ENCODE measurements around the gene GOT2. TPM values are rescaled to one million over a fixed set of nuclear protein-coding genes. Genes with fewer than 3 reads are reported as not detected.

GOT2 gene
- total RNA-seq, 4 donors from 2014 or later: 135 to 253 (median 195) TPM

DNA sequence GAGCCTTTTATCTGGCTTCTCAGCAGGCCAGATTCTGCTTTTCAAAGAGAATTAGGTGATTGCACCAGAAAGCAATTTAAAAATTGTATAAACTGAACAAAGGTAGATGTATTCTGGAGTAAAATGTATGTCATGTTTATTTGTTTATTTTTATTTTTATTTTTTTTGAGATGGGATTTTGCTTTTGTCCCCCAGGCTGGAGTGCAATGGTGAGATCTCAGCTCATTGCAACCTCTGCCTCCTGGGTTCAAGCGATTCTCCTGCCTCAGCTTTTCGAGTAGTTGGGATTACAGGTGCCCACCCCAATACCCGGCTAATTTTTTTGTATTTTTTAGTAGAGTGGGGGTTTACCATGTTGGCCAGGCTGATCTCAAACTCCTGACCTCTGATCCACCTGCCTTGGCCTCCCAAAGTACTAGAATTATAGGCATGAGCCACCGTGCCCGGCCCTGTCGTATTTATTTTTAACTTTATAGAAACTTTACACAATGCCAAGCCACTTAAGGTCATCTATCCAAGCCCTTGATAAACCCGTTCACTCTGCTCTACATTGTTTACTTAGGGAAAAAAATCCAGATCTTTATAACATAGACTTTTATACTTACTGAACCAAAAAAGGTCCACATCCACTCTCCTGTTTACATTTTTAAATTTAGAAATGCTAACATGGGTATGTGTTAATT, 22.7 kb upstream of the GOT2 start:
- Histone ChIP-seq H3K27me3 (no peaks in the 10 kb centered on the region), H3K27ac (no peak overlapping the region), H3K36me3 (no peaks in the 10 kb centered on the region), H3K4me3 (no peak overlapping the region), H3K4me1 (peaks cover 0 to 3% of the 10 kb centered on the region in 2 donors), H3K9me3 (no peaks in the 10 kb centered on the region)
- no peak for ATAC-seq
- DNase-seq: no peak
- TF ChIP-seq, protein P1, sequence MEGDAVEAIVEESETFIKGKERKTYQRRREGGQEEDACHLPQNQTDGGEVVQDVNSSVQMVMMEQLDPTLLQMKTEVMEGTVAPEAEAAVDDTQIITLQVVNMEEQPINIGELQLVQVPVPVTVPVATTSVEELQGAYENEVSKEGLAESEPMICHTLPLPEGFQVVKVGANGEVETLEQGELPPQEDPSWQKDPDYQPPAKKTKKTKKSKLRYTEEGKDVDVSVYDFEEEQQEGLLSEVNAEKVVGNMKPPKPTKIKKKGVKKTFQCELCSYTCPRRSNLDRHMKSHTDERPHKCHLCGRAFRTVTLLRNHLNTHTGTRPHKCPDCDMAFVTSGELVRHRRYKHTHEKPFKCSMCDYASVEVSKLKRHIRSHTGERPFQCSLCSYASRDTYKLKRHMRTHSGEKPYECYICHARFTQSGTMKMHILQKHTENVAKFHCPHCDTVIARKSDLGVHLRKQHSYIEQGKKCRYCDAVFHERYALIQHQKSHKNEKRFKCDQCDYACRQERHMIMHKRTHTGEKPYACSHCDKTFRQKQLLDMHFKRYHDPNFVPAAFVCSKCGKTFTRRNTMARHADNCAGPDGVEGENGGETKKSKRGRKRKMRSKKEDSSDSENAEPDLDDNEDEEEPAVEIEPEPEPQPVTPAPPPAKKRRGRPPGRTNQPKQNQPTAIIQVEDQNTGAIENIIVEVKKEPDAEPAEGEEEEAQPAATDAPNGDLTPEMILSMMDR (IDR thresholded peaks at IDR 0.05 in 4 of 5, conservative IDR thresholded peaks at IDR 0.05 in 1 of 5): no peak
- no peak for TF ChIP-seq POLR2A (IDR thresholded peaks at IDR 0.05)
- intact Hi-C loops (cut with DNase I; ENCODE audit: low total_unique reads) (loop anchor here (1.0 to 5.0 kb wide), 3 partner anchors 77 to 420 kb away; no protein-coding TSS in a partner anchor), in situ Hi-C loops (cut with MboI; ENCODE audit: low sequenced_read_pairs in 4 of 4) (loop anchor here in 3 of 4 donors (10.0 to 25.0 kb wide), 2 partner anchors 72 to 419 kb away; partner anchors contain the start of gene SLC38A7 (in 1 of the 3))

GRCh38 chr16:58755989-58756649, 22.0 kb upstream of the GOT2 start:
- DNase-seq (peak; percentile 48 to 62), ATAC-seq (peak; percentile 89 to 94)
- Histone ChIP-seq H3K9me3 (no peaks in the 10 kb centered on the region), H3K36me3 (no peaks in the 10 kb centered on the region), H3K4me1 (peaks cover 0 to 3% of the 10 kb centered on the region in 2 donors), H3K27ac (no peak overlapping the region), H3K4me3 (no peak overlapping the region), H3K27me3 (no peaks in the 10 kb centered on the region)
- intact Hi-C loops (cut with DNase I; ENCODE audit: low total_unique reads): loop anchor here (1.0 to 5.0 kb wide), 3 partner anchors 77 to 420 kb away; no protein-coding TSS in a partner anchor
- in situ Hi-C loops (cut with MboI; ENCODE audit: low sequenced_read_pairs in 4 of 4): loop anchor here in 3 of 4 donors (10.0 to 25.0 kb wide), 2 partner anchors 71 to 419 kb away; partner anchors contain the start of gene SLC38A7 (in 1 of the 3)
- TF ChIP-seq, protein P1 (IDR thresholded peaks at IDR 0.05 in 4 of 5, conservative IDR thresholded peaks at IDR 0.05 in 1 of 5): peak; percentile 48 to 71 (median 64)
- TF ChIP-seq POLR2A (IDR thresholded peaks at IDR 0.05): no peak

DNA sequence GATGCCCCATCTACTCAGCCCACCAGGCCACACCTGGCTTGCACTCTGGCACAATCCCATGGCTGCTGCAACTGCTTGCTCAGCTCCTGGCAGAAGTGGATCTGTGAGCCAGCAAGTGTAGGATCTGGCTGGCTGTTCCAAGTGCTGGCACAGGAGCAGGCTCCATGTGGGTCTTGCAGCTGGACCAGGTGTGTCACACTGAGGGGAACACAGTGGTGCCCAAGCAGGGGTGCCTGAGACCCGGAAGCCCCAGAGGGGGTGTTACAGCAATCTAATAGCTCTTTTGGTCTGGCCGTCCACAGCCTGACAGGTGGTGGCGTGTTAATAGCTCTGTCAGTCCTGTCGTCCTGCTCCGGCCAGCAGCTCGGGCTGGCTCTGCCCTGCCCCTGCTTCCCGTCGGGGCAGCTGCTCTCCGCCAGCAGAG, 19.6 kb upstream of the GOT2 start:
- DNase-seq (peak in 1 of 2 donors; percentile 35), ATAC-seq (peak; percentile 40 to 49)
- in situ Hi-C loops (cut with MboI; ENCODE audit: low sequenced_read_pairs in 4 of 4) (loop anchor here in 3 of 4 donors (10.0 to 25.0 kb wide), 2 partner anchors 69 to 416 kb away; partner anchors contain the start of gene SLC38A7 (in 1 of the 3)), intact Hi-C loops (cut with DNase I; ENCODE audit: low total_unique reads) (no loop called here)
- TF ChIP-seq POLR2A (IDR thresholded peaks at IDR 0.05): no peak
- TF ChIP-seq, protein P1 (IDR thresholded peaks at IDR 0.05 in 4 of 5, conservative IDR thresholded peaks at IDR 0.05 in 1 of 5): no peak
- Histone ChIP-seq H3K4me3 (no peak overlapping the region), H3K4me1 (peaks cover 0 to 3% of the 10 kb centered on the region in 2 donors), H3K27ac (peak overlapping the region in 1 of 4 donors; percentile 40), H3K36me3 (no peaks in the 10 kb centered on the region), H3K27me3 (no peaks in the 10 kb centered on the region), H3K9me3 (no peaks in the 10 kb centered on the region)

DNA sequence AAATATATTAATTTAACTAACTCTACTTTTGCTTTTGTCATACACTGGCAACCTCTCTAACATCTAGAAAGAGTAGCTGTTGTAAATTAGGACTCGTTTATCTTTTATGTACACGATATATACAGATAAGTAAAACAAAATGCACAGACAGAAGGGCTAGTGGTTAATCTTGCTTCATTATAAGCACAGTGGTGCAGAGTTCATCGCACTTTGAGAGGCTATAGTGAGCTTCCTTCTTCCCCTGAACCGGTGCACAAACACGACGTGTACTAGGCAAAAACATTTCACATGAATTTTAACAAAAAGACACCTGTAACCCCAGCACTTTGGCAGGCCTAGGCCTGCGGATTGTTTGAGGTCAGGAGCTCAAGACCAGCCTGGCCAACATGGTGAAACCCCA, 10.4 kb upstream of the GOT2 start:
- Histone ChIP-seq H3K27ac (no peak overlapping the region), H3K36me3 (no peaks in the 10 kb centered on the region), H3K27me3 (no peaks in the 10 kb centered on the region), H3K4me3 (no peak overlapping the region), H3K9me3 (no peaks in the 10 kb centered on the region), H3K4me1 (no peaks in the 10 kb centered on the region)
- TF ChIP-seq, protein P1 (IDR thresholded peaks at IDR 0.05 in 4 of 5, conservative IDR thresholded peaks at IDR 0.05 in 1 of 5): no peak
- no peak for TF ChIP-seq POLR2A (IDR thresholded peaks at IDR 0.05)
- in situ Hi-C loops (cut with MboI; ENCODE audit: low sequenced_read_pairs in 4 of 4) (loop anchor here in 1 of 4 donors (25.0 kb wide), 1 partner anchor 232 kb away; the partner anchor contains the start of genes NDRG4 and SETD6), intact Hi-C loops (cut with DNase I; ENCODE audit: low total_unique reads) (no loop called here)
- DNase-seq: no peak
- no peak for ATAC-seq

Measured in gastrocnemius medialis (tissue), 4 donors.